ENCODE measurements around the gene GNG5.
"Not testable (repeated sequence)": the region's sequence is repeated elsewhere in the genome, so short reads cannot be mapped to it uniquely, and the experiment has no call there.

The GNG5 gene

DNA sequence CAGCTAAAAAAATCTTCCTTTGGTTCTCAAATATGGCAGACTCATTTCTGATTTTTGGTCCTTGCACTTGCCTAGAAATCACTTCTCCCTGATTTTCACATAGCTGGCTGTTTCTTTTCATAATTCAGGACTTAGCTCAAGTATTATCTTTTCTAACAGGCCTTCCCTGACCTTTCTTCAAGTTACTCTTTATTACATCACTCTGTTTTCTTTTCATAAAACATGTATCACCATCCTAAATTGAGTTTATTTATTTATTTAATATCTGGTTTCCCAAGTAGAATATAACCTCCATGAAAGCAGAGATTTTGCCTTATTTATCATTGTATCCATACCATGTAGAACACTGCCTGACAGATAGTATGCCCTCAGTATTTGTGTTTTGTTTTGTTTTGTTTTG, 18.2 kb upstream of the GNG5 start:
- H3K4me3 ChIP-seq (ENCODE audit: low read depth, low read length) = no peak overlapping the region
- TF ChIP-seq, protein P1, sequence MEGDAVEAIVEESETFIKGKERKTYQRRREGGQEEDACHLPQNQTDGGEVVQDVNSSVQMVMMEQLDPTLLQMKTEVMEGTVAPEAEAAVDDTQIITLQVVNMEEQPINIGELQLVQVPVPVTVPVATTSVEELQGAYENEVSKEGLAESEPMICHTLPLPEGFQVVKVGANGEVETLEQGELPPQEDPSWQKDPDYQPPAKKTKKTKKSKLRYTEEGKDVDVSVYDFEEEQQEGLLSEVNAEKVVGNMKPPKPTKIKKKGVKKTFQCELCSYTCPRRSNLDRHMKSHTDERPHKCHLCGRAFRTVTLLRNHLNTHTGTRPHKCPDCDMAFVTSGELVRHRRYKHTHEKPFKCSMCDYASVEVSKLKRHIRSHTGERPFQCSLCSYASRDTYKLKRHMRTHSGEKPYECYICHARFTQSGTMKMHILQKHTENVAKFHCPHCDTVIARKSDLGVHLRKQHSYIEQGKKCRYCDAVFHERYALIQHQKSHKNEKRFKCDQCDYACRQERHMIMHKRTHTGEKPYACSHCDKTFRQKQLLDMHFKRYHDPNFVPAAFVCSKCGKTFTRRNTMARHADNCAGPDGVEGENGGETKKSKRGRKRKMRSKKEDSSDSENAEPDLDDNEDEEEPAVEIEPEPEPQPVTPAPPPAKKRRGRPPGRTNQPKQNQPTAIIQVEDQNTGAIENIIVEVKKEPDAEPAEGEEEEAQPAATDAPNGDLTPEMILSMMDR (IDR thresholded peaks at IDR 0.05; ENCODE audit: low read depth, low read length) = no peak

DNA sequence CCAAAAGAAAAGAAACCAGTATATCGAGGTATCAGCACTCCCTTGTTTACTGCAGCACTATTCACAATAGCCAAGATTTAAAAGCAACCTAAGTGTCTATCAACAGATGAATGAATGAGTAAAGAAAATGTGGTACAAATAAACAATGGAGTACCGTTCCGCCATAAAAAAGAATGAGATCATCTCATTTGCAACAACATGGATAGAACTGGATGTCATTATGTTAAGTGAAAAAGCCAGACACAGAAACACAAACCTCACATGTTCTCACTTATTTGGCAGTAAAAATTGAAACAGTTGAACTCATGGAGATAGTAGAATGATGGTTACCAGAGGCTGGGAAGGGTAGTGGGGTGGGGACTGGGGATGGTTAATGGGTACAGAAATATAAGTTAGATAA, 4.3 kb upstream of the GNG5 start:
- TF ChIP-seq, protein P1 (IDR thresholded peaks at IDR 0.05; ENCODE audit: low read depth, low read length) = no peak

DNA sequence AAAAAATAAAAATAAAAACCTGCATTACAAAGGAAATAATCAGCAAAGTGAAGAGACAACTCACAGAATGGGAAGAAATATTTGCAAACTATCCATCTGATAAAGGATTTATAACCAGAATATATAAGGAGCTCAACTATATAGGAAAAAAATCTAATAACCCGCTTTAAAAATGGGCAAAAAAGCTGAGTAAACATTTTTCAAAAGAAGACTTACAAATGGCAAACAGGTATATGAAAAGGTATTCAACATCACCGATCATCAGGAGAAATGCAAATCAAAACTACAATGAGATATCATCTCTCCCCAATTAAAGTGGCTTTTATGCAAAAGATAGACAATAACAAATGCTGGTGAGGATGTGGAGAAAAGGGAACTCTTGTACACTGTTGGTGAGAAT, 3.8 kb upstream of the GNG5 start:
- TF ChIP-seq, protein P1 (IDR thresholded peaks at IDR 0.05; ENCODE audit: low read depth, low read length) = no peak
- H3K4me3 ChIP-seq (ENCODE audit: low read depth, low read length) = no peak overlapping the region

More for the DNA sequence above, 4.3 kb upstream of the GNG5 start:
- H3K4me3 ChIP-seq (ENCODE audit: low read depth, low read length) = no peak overlapping the region

DNA sequence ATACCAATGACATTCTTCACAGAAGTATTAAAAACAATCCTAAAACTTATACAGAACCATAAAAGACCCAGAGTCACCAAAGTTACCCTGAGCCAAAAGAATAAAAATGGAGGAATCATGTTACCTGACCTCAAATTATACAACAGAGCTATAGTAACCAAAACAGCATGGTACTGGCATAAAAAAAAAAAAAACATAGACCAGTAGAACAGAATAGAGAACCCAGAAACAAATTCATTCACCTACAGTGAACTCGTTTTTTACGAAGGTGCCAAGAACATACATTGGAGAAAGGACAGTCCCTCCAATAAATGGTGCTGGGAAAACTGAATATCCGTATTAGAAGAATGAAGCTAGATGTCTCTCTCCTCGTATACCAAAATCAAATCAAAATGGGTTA, 2.6 kb upstream of the GNG5 start:
- TF ChIP-seq, protein P1 (IDR thresholded peaks at IDR 0.05; ENCODE audit: low read depth, low read length) = no peak

DNA sequence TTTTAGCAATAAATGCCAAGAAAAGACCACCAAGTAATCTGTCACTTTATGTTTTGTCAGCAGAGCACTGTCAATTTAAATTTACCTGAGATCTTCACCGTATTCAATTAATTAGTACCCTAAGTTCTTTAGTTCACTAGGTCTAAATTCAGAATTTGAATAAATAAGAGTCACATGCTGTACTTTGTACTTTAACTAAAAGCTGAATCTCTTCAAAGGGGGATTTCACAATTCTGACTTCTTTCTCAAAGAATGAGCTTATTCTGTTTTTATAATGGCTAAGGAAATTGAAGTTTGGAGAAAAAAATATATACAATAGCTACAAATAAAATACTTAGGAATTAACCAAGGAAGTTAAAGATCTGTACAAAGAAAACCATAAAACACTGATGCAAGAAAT, 2.1 kb upstream of the GNG5 start:
- TF ChIP-seq, protein P1 (IDR thresholded peaks at IDR 0.05; ENCODE audit: low read depth, low read length) = no peak

More for the DNA sequence above, 2.6 kb upstream of the GNG5 start:
- no peak overlapping the region for H3K4me3 ChIP-seq (ENCODE audit: low read depth, low read length)

DNA sequence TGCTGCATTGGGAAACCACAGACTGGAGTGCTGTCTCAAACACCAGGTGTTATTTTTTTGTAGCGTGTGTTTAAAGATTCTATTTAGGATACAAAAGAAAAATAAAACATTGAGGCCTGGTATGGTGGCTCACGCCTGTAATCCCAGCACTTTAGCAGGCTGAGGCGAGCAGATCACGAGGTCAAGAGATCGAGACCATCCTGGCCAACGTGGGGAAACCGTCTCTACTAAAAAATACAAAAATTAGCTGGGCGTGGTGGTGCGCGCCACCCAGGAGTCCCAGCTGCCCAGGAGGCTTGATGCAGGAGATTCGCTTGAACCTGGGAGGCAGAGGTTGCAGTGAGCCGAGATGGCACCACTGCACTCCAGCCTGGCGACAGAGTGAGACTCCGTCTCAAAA, 1.5 kb upstream of the GNG5 start:
- H3K4me3 ChIP-seq (ENCODE audit: low read depth, low read length) = not testable (repeated sequence)

More for the DNA sequence above, 2.1 kb upstream of the GNG5 start:
- no peak overlapping the region for H3K4me3 ChIP-seq (ENCODE audit: low read depth, low read length)

DNA sequence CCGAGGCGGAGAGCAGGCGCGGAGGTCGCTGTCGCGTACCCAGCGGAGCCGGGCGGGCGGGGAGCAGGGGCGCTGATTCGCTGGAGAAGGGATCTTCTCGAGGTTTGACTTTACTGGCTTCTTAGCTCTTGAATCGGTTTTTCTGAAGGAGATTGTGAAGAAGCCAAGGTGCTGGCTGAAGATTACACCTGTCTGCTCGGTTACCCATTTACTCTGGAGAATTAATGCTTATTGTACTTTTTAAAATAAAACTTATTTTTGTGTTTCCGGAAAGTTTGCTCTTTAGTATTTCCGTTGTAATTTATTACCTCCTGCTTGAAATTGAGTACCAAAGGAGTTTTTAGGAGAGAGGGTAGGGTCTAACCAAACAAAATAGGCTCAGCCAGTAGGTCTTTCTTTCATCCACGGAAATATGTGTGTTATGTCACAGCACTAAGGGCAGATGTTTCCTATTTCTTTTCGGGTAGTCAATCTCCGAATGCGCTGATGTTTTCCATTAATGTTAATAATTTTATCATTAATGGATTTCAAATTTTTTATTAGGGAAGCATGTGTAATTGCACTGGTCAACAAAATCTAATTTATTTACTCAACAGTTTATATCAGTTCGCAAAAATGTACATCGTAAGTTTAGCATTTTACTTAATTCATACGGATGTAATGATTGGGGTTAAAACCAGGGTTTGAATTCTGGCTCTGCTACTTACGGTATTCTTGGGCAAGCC, 510 bp upstream of the GNG5 start:
- H3K4me3 ChIP-seq (ENCODE audit: low read depth, low read length) = peak overlapping the region; percentile 98
- TF ChIP-seq, protein P1 (IDR thresholded peaks at IDR 0.05; ENCODE audit: low read depth, low read length) = no peak

Measured in WI38 (cell line).